Ishikawa (cell line): ENCODE results near the gene ULK4.
A peak's percentile ranks its signal among the peaks of the same experiment; 100 is the strongest.

Experiments used
- CEBPB ChIP-seq: IDR thresholded peaks from 2 replicates; pipeline ENCODE4 v1.6.1; 2012
- CREB1 ChIP-seq: IDR thresholded peaks from 2 replicates; pipeline ENCODE4 v1.6.1; 2012; ENCODE audit warnings: low read depth
- EGR1 ChIP-seq: IDR thresholded peaks from 2 replicates; pipeline ENCODE4 v1.6.1; 2012
- EP300 ChIP-seq: IDR thresholded peaks from 2 replicates; pipeline ENCODE4 v1.6.1; 2012; ENCODE audit warnings: borderline replicate concordance
- FOXM1 ChIP-seq: IDR thresholded peaks from 2 replicates; pipeline ENCODE4 v1.6.1; 2012; ENCODE audit warnings: low read depth, borderline replicate concordance
- NFIC ChIP-seq: IDR thresholded peaks from 2 replicates; pipeline ENCODE4 v1.6.1; 2012
- RAD21 ChIP-seq: IDR thresholded peaks from 2 replicates; pipeline ENCODE4 v1.6.1; 2012; ENCODE audit warnings: low read depth
- TAF1 ChIP-seq: IDR thresholded peaks from 2 replicates; pipeline ENCODE4 v1.6.1; 2012; ENCODE audit warnings: low read depth, mild to moderate bottlenecking
- TCF12 ChIP-seq: IDR thresholded peaks from 2 replicates; pipeline ENCODE4 v1.6.1; 2012; ENCODE audit warnings: low read depth
- TEAD4 ChIP-seq: IDR thresholded peaks from 2 replicates; pipeline ENCODE4 v1.6.1; 2012
- YY1 ChIP-seq: IDR thresholded peaks from 2 replicates; pipeline ENCODE4 v1.6.1; 2012; ENCODE audit warnings: low read depth
- ZBTB7A ChIP-seq: IDR thresholded peaks from 2 replicates; pipeline ENCODE4 v1.6.1; 2012; ENCODE audit warnings: low read depth
- TF ChIP-seq, protein P1 (sequence below): IDR thresholded peaks from 2 replicates; pipeline ENCODE4 v1.6.1; 2012
- TF ChIP-seq, protein P2 (sequence below): IDR thresholded peaks from 2 replicates; pipeline ENCODE4 v1.6.1; 2012; ENCODE audit warnings: low read depth, mild to moderate bottlenecking
- TF ChIP-seq, protein P3 (sequence below): IDR thresholded peaks from 2 replicates; pipeline ENCODE4 v1.6.1; 2012

ULK4 gene

DNA sequence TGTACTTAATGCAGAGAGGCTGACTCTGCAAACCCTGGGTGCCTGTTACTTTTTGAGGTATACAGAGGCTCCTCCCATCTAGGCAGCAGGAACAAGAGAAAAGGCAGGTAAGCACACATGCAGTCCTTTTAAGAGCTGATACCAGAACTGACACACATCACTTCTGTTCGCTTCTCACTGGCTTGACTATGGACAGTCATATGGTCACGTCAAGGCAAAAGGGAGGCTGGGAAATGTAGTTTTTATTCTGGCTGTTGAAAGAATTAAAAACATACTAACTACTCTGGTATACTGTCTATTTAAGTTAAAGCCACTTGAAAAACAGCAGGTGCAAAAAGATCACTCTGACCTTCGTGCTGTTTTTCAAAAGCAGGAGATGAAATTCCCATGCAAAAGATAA, 544.3 kb downstream of the ULK4 start:
- TF ChIP-seq, protein P1, sequence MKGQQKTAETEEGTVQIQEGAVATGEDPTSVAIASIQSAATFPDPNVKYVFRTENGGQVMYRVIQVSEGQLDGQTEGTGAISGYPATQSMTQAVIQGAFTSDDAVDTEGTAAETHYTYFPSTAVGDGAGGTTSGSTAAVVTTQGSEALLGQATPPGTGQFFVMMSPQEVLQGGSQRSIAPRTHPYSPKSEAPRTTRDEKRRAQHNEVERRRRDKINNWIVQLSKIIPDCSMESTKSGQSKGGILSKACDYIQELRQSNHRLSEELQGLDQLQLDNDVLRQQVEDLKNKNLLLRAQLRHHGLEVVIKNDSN, result peak; percentile 32; the same call in 1 of the 2 replicates
- TF ChIP-seq YY1, result no peak

DNA sequence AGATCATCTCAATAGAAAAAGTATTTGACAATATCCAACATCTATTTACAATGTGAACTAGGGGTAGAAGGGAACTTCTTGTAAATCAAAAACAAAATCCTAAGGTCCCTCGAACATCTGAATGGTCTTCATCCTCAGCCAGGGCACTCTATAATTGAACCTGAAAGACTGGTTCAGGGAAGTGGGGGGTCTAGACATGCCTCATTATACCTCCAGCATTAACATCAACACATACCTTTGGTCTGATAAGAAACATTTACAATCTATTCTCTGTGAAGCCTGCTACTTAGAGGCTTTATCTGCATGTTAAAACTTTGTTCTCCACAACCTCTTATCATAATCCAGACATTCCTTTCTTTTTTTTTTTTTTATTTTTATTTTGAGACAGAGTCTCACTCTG, 550.8 kb downstream of the ULK4 start:
- TF ChIP-seq, protein P1, result no peak
- TF ChIP-seq TCF12, result no peak

DNA sequence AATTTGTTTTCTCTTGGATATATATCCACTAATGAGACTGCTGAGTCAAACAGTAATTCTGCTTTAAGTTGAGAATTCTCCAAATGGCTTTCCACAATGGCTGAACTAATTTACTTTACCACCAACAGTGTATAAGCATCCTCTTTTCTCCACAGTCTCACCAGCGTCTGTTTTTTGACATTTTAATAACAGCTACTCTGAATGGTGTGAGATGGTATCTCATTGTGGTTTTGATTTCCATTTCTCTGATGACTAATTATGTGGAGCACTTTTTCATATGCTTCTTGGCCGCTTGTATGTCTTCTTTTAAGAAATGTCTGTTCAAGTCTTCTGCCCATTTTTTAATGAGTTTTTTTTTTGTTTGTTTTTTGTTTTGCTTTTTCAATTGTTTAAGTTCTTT, 556.4 kb downstream of the ULK4 start:
- TF ChIP-seq CEBPB, result no peak
- TF ChIP-seq CREB1, result no peak
- no peak for TF ChIP-seq ZBTB7A
- TF ChIP-seq TEAD4, result no peak
- TF ChIP-seq, protein P2, sequence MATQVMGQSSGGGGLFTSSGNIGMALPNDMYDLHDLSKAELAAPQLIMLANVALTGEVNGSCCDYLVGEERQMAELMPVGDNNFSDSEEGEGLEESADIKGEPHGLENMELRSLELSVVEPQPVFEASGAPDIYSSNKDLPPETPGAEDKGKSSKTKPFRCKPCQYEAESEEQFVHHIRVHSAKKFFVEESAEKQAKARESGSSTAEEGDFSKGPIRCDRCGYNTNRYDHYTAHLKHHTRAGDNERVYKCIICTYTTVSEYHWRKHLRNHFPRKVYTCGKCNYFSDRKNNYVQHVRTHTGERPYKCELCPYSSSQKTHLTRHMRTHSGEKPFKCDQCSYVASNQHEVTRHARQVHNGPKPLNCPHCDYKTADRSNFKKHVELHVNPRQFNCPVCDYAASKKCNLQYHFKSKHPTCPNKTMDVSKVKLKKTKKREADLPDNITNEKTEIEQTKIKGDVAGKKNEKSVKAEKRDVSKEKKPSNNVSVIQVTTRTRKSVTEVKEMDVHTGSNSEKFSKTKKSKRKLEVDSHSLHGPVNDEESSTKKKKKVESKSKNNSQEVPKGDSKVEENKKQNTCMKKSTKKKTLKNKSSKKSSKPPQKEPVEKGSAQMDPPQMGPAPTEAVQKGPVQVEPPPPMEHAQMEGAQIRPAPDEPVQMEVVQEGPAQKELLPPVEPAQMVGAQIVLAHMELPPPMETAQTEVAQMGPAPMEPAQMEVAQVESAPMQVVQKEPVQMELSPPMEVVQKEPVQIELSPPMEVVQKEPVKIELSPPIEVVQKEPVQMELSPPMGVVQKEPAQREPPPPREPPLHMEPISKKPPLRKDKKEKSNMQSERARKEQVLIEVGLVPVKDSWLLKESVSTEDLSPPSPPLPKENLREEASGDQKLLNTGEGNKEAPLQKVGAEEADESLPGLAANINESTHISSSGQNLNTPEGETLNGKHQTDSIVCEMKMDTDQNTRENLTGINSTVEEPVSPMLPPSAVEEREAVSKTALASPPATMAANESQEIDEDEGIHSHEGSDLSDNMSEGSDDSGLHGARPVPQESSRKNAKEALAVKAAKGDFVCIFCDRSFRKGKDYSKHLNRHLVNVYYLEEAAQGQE, result no peak
- TF ChIP-seq RAD21, result no peak
- TF ChIP-seq TCF12, result no peak
- TF ChIP-seq NFIC, result no peak
- TF ChIP-seq TAF1, result no peak
- no peak for TF ChIP-seq EP300
- TF ChIP-seq YY1, result no peak
- TF ChIP-seq, protein P1, result no peak

DNA sequence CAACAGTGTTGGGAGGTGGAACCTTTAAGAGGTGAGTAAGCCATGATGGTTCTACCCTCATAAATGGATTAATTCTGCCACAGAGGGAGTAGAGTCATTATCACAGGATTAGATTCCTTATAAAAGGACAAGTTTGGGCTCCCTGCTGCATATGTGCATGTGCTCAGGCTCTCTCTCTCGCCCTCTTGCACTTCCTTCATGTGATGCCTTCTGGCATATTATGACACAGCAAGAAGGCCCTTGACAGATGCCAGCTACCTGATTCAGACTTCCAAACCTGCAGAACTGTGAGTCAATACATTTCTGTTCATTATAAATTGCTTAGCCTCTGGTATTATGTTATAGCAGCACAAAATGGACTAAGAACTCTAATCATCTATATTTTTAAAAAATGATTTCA, 557.3 kb downstream of the ULK4 start:
- TF ChIP-seq NFIC (no peak), CEBPB (no peak), FOXM1 (no peak), RAD21 (no peak), EGR1 (no peak), ZBTB7A (no peak), CREB1 (no peak), TAF1 (no peak), TEAD4 (no peak), YY1 (no peak), EP300 (no peak), TCF12 (no peak)
- TF ChIP-seq, protein P2, result no peak
- TF ChIP-seq, protein P3, sequence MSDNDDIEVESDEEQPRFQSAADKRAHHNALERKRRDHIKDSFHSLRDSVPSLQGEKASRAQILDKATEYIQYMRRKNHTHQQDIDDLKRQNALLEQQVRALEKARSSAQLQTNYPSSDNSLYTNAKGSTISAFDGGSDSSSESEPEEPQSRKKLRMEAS, result no peak
- TF ChIP-seq, protein P1, result no peak

DNA sequence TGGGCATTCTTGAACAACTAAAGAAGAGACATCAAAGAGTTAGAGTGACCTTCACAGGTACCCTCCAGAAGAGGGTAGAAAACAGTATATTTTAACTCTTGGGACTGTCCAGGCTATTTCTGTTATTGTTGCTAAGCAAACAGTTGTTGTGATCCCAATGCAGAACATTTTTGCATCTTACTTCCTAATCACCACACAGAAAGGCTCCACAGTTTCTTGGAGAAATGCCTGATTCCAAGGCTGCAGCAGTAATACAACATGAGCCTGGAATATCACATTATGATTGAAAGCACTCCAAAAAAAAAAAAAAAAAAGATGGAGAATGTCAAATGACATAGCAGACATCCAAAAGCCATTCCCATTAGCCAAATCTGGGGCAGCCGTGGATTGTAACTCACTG, 567.0 kb downstream of the ULK4 start:
- TF ChIP-seq, protein P1, result no peak
- TF ChIP-seq FOXM1 (no peak), TCF12 (no peak), NFIC (no peak), TEAD4 (no peak), EP300 (no peak), CEBPB (no peak), CREB1 (no peak), TAF1 (no peak), EGR1 (no peak), ZBTB7A (no peak), RAD21 (no peak)
- TF ChIP-seq, protein P3, result no peak
- TF ChIP-seq, protein P2, result no peak
